NCI-H2107 (cell line): ENCODE measurements around the gene TRIP13.
A peak's percentile ranks its signal among the peaks of the same experiment; 100 is the strongest.
"Not testable (repeated sequence)": the region's sequence is repeated elsewhere in the genome, so short reads cannot be mapped to it uniquely, and the experiment has no call there.

Source experiments
- DNase-seq: peaks from one replicate; lab custom pipeline; 2025; lab: John Stamatoyannopoulos, UW

The TRIP13 gene

DNA sequence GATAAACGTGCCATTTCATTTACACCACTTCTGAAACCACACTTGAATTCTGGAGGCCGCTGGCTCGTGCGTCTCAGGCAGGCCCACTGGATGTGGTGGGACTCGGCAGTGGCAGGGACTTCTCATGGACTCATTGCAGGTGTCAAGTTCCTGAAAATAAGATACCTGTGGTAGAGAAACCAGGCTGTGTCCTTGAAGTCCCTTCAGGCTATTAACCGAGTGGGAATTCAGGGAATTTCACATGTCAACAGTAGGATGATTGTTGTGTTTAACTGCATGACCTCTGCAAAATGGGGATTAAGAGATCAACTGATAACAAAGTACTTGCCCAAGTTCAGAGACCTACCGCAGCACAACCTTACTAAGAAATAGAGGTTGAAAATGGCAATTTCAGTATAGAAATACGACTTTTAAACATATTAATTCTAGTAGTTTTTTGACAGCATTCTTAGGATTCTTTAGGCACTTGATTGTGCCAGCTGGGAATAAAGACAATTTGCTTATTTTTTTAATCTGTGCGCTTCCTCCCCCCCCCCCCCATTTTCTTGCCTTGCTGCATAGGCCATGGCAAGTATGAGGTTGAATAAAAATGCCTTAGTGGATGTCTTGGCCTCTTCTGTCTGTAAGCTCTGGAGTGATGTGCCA is 26.8 kb downstream of the TRIP13 start:
- no peak for DNase-seq

DNA sequence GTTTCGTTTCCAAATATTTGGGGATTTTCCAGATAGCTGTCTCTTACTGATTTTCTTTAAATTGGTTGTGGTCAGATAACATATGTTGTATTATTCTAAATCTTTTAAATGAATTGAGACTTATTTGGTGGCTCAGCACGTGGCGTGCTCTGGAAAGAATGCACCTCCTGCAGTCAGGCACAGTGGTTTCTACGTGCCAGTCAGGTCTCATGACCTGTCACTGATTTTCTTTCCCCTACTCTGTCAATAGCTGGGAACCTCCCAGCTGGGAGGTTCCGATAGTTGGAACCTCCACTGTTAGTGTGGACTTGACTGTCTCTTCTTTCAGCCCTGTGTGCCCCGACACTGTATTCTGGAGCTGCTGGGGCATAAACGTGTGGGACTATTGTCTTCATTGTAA is 27.6 kb downstream of the TRIP13 start:
- no peak for DNase-seq

DNA sequence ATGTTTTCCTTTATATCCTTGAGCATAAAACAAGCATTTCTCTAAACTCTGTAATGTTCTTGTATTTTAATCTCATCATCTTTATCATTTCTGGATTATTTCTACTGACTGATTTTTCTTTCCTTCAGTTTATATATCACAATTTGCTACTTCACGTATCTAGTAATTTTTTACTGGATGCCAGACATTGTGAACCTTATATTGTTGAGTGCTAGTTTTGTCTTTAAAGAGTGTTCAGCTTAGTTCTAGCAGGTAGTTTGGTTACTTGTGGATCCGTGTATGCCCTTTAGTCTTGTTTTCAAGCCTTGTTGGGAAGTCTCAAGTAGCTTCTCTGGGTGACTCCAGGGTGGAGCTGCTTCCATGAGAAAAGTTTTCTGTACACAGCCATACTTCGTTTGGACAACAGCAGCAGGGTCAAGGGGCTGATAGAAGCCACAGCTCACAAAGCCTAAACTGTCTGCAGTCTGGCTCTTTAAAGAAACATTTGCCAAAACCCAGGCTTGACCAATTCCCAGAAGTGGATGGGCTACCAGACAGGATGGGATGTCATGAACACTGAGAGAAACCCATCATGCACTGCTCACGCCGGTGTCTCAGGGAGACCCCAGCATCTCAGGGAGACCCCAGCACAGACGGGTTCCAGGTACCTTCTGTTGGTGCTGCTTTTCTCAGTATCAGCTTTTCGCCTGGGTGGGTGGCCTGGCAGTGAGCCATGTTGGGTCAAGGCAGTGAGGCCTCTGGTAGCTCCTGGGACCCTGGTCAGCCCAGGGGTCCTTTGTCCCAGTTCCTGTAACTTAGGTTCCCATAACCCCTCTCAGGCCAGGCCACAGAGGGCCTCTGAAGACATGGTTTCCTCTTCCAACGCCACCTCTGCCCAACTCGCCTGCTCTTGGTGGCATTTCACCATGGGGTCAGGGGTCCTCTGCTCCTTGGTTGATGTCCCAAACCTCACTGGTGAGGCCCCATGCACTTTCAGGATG is 29.1 kb downstream of the TRIP13 start:
- no peak for DNase-seq

DNA sequence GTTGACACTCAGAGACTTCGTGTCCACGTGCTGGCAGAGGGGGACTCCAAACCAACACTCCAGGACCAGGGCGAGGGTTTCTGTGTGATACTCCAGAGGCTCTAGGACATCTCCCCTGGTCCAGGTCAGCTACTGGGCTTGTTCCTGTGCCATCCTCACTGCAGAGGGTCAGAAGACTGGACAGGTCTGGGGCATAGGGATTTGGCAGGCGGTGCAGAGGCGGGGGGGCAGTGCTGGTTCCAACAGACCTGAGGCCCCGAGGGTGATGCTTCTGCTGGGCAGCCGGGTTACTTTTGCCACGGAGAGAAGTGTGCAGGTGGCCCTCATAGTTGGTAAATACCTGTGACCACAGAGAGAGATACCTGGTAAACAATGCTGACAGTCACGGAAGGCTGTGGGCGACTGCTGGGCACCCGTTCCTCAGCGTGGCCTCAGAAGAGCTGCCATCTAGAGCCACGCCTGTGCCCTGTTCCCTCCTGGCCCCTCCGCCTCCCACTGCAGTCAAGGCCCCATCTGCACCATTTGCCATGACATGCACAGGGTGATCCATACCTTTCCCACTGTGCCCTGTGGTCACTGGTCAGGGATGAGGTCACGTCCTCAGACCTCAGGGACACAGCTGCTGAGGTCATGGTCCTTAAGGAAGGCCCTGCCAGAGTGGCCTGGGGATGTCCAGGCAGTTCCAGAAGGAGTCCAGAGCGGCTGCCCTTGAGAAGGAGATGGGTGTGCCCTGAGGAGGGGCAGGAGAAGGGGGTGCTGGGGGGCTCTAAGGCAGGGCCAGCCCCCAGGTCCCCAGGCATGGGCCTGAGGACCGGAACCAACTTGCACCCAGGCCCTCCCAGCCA is 30.0 kb downstream of the TRIP13 start:
- no peak for DNase-seq

DNA sequence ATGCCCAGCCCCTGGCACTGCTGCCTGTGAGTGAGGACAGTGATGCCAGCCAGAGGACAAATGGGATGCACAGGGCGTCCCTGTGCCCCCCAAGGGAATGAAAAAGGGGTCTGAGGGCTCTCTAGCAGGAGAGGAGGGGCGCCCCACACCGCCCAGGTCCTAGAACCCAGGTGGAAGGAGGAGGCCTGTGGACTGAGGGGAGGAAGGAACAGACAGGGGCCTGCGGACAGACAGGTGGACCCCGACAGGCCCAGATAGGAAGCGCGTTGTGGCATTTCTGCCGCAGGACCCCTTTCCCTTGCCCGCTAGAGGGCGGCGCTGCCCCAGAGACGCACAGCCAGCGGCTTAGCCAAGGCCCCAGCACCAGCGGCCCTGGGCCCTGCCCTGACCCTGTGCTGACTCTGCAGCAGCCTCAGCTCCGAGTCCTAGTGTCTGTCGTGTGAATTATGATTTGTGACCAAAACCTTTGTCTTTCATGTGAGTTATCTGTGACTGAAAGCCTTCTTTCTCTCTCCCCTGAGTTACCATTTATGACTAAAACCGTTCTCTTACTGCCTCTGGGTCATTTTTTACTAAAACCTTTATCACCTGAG is 30.7 kb downstream of the TRIP13 start:
- DNase-seq, result peak; percentile 52

DNA sequence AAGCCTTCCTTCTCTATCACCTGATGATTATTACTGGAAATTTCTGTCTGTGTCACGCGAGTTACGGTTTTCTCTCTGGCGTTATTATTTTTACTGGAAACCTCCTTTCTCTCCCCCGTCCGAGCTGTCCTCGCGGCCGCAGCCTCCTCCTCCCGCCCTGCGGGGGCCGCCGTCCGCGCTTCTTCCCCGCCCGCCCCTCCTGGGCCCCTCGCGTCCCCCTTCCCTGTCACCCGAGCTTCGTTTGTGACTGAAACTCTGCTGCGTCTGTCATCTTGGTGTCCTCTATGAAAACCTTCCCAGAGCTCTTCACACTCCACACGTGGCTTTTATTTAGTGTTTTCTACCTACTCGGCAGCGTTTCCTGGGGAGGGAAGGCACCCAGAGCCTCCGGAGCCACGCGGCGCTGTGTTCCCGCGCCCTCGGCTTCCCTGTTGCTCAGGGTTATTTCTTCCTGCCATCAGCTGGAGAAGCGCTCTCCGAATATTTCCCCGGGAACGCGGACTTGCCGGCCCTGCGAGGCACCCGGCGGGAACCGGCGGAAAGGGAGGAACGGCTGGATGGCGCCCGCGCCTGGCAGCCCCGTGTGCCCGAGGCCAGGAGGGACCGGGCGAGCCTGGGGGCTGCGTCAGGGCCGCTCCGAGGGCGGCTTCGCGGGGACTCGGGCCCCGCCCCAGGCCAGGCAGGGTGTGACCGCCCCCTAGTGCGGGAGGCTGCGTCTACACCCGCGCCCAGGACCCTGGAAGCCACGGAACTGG is 33.9 kb downstream of the TRIP13 start:
- no peak for DNase-seq

DNA sequence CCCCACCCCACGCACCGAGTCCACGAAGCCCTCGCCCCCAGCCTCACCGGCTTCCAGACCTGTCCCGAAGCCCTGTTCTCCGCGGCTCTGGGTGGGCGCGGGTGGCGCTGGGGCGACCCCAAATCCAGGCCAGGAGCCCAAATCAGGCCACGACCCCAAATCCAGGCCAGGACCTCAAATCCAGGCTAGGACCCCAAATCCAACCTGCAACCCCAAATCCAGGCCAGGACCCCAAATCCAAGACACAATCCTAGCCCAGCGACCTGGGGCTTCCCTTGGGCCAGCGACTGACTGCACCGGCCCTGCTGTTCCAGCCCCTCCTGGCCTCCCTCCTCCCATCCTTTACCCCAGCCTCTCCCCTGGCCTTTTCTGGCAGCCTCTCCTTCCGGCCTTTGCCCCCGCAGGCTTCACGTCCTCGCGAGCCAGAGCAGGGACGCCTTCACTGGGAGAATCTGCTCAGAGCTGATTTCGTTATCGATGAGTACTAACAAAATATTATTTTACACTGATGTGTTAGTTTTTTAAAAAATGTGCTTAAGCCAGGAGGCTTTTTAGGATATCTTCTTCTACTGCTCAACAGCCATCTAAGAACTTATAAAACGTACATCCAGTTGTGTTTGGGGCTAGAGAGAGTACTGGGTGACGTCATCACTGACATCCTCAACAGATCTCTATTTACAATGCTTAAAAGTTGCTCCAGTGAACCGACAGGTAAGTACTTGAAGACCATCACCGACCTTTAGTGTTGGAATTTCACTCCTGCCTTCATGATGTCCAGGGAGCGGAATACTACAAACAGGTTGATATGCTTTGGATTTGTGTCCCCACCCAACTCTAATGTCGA is 34.7 kb downstream of the TRIP13 start:
- DNase-seq, result no peak

DNA sequence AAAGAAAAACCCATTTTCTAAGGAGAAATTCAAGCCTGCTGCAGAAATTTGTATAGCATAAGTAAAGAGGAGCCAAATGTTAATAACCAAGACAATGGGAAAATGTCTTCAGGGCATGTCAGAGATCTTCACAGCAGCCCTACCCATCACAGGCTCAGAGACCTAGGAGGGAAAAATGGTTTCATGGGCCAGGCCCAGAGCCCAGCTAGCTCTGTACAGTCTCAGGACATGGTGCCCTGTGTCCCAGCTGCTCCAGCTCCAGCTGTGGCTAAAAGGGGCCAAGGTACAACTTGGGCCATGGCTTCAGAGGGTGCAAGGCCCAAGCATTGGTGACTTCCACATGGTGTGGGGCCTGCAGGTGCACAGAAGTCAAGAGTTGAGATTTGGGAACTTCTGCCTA is 36.5 kb downstream of the TRIP13 start:
- not testable (repeated sequence) for DNase-seq

DNA sequence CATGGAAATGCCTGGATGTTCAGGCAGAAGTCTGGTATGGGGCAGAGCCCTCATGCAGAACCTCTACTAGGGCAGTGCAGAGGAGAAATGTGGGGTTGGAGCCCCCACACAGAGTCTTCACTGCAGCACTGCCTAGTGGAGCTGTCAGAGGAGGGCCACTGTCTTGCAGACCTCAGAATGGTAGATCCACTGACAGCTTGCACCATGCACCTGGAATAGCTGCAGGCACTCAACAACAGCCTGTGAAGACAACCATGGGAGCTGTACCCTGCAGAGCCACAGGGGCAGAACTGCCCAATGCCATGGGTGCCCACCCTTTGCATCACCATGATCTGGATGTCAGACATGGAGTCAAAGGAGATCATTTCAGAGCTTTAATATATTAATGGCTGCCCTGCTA is 36.9 kb downstream of the TRIP13 start:
- DNase-seq, result no peak

DNA sequence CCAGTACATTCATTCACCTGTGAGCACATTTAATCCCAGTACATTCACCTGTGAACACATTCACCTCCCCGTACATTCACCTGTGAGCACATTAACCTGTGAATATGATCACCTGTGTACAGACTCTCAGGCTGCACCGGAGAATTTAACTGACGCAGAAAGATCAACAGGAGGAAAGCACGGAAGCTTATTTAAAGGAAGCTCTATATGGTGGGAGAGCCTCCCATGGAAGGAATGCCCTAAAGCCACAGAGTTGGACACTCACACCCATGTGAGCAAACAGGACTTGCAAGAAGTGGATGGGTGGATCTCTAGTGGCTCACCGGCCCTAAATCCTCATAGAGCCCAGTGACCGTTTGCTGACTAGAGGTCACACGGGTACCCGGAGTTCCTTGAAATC is 38.2 kb downstream of the TRIP13 start:
- DNase-seq, result no peak

DNA sequence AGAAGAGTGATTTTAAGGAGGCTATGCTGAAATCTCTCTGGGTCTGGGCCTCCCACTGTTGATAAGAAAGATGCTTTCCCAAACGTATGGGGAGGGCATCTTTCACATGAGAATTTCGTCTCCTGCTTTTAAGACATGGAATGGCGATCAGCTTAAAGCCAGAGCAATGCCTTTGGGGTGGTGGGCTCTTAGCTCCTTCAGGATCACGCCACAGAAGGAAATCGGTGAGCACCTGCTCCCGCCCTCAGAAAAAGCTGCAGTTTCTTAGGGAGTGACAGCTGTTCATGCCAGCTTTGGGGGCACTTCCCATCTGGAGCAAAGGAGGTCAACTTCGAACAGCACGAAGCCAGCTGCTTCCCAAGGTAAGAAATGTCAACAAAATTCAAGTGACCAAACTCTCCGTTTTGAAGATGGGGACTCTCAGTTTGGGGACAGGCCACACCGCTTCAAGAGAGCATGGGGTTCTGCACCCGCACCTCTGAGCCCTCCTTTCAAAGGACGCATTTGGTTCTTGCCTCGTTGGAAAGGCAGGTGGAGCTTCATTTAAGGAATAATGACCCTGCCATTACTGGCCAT is 39.0 kb downstream of the TRIP13 start:
- DNase-seq, result no peak

DNA sequence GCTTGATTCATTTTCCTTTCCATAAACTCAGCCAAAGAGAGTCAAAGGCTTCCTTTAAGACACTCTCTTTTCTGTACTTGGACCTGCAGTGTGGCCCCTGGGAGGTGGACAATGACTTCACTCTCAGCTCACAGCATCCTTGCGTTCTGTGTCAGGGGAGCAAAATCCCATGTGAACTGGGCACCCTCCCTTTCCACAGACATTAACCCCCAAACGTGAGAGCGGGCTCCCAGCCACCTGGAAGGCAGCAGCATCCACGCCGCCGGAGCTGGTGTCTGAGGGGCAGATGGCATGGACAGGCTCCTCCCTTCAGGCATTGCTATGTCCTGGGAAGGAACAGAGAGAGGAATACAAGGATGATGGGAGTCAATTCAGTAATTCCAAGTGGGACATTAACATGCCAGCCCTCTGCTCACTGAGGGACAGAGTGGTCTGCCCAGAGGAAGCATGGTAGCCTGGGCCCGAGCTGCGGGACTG is 39.5 kb downstream of the TRIP13 start:
- no peak for DNase-seq

DNA sequence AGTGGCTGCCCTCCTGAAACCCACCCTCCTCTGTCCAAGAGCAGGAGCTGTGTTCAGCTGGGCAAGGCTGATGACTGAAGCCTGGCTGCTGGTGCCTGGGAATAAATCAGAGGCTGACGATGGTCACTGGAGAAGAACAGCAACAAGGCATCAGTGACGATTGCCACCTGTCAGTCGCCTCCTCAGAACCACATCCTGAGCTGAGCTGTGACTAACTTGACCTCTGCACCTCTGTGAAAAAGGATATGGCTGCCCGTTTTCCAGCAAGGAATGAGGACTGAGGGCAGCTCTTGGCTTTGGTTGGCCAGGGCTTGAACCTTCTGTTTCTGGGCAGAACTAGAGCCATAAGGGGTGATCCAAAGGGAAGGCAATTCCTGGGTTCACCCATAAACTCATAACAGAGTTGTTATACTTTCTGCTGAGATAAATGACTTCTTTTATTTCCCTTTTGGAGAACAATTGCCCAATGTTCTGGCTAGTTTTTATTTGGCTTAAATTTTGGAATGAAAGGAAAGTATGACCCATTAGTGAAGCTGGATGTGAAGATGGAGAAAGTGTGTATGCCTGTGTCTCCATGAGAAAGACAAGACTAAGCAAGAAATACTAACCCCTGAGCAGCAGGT is 40.1 kb downstream of the TRIP13 start:
- DNase-seq, result no peak

DNA sequence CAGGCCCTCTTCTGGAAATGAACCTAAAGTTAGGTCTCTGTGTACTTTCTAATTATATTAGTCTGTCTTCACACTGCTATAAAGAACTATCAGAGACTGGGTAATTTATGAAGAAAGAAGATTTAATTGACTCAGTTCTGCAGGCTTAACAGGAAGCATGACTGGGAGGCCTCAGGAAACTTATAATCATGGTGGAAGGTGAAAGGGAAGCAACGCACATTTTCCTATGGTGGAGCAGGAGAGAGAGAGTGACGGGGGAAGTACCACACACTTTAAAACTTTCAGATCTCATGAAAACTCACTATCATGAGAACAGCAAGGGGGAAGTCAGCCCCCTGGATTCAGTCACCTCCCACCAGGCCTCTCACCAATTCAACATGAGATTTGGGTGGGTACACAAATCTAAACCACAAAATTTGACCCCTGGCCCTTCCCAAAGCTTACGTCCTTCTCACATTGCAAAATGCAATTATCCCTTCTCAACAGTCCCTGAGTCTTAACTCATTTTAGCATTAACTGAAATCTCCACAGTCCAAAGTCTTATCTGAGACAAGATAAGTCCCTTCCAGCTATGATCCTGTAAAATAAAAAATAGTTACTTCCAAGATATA is 40.7 kb downstream of the TRIP13 start:
- no peak for DNase-seq

DNA sequence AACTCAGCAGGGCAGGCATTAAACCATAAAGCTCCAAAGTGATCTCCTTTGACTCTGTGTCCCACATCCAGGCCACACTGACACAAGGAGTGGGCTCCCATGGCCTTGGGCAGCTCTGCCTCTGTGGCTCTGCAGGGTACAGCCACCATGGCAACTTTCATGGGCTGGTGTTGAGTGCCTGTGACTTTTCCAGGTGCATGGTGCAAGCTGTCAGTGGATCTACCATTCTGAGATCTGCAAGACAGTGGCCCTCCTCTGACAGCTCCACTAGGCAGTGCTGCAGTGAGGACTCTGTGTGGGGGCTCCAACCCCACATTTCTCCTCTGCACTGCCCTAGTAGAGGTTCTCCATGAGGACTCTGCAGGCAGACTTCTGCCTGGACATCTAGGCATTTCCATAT is 41.3 kb downstream of the TRIP13 start:
- not testable (repeated sequence) for DNase-seq

DNA sequence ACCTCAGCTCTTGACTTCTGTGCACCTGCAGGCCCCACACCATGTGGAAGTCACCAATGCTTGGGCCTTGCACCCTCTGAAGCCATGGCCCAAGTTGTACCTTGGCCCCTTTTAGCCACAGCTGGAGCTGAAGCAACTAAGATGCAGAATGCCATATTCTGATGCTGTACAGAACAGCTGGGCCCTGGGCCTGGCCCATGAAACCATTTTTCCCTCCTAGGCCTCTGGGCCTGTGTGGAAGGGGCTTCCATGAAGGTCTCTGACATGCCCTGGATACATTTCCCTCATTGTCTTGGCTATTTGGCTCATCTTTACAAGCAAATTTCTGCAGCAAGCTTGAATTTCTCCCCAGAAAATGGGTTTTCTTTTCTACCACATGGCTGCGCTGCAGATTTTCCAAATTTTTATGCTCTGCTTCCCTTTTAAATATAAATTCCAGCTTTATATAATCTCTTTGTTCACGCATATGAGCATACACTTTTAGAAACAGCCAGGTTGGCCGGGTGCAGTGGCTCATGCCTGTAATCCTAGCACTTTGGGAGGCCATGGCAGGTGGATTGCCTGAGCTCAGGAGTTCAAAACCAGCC is 41.8 kb downstream of the TRIP13 start:
- not testable (repeated sequence) for DNase-seq

DNA sequence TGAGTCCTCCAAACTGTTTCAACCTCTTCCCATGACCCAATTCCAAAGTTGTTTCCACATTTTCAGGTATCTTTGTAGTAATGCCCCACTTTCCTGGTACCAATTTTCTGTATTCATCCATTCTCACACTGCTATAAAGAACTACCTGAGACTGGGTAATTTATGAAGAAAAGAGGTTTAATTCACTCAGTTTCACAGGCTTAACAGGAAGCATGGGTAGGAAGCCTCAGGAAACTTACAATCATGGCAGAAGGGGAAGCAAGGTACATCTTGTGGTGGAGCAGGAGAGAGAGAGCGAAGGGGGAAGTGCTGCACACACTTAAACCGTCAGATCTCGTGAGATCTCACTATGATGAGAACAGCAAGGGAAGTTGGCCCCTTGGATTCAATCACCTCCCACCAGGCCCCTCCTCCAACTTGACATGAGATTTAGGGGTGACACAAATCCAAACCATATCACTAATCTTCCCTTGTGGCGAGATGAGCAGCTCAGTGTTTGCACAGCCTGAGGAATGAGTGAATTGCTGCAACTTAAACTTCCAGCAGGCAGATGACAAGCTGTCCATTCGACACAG is 42.9 kb downstream of the TRIP13 start:
- DNase-seq, result no peak
